GM19395 (cell line): ENCODE results near the gene CLCNKA.
"Not testable (repeated sequence)": the region's sequence is repeated elsewhere in the genome, so short reads cannot be mapped to it uniquely, and the experiment has no call there.

ENCODE experiments used
- ATAC-seq: cut with Tn5 transposase; IDR thresholded peaks from one replicate; pipeline ENCODE4 v1.9.1; 2021; ENCODE audit warnings: mild to moderate bottlenecking, moderate library complexity; ENCODE audit not compliant: unreplicated experiment

Gene CLCNKA

DNA sequence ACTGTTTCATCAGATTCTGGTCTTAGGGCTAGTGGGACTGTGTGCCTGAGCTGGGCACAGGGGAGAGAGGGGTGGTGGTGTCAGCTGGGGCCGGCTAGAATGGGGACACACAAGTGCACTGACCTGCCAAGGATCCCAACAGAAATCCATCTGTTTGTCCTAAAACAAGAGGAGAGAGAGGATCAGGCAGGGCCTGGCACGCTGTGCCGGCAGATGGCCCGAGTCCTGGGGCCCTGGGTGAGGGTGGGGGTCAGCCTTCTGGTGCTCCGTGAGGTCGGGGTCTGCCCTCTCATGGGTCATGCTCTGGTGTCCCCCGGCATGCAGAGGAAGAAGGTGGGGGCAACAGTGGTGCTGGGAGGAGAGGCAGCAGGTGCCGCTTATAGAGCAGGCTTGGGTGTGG lies 18.0 kb downstream of the CLCNKA start:
- not testable (repeated sequence) for ATAC-seq

DNA sequence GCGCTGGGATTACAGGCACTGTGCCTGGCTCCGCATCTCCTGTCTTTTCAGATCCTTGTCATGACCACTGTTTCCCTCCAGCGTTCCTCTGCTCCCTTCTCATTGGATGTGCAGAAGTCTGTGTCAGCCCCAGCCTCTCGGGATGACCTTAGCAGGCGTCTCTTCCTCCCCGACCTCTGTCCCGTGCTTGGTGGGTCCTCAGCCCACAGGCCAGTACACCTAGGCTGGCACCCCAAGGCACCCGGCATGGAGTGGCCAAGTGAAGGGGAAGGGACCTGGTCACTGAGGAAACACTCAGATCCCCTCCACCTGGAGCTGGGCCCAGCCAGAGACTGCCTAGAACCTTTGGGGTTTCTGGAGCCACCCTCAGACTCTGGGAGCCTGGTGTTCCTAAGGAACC lies 19.4 kb downstream of the CLCNKA start:
- no peak for ATAC-seq

DNA sequence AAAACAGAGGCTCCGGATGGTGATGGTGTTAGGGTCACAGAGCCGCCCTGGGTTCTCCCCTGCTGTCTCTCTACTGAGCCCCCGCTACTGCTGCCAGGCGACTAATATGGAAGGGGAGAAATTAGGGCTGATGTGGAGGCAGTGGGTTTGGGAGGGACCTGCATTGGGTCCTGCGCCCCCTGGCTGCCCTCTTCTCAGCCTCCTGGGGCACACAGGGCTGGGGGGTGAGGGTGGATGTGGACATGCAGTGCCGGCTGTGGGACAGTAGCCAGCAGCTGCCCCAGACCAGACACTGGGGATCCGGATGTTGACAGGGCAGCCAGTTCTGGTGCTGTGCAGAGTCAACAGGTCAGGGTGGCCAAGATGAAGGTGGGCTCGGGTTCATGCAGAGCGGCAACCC lies 20.3 kb downstream of the CLCNKA start:
- ATAC-seq: no peak

DNA sequence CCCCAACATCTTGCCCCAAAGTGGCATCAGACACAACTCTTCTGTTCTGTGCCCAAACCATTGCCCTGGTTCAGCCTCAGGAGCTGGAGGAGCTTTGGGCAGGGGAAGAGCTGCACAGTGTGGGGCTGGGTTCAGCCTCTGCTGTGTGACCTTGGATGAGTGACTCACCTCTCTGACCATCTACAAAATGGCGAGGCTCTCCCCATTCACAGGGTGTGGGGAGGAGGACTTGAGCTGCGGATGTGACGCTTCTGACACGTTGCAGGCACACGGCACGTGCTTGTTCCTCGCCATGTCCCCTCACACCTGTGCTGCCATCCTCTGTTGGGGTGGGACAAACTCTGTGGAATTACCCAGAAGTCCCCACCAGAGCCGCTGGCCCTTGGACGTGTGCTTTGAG lies 20.8 kb downstream of the CLCNKA start:
- ATAC-seq: not testable (repeated sequence)

DNA sequence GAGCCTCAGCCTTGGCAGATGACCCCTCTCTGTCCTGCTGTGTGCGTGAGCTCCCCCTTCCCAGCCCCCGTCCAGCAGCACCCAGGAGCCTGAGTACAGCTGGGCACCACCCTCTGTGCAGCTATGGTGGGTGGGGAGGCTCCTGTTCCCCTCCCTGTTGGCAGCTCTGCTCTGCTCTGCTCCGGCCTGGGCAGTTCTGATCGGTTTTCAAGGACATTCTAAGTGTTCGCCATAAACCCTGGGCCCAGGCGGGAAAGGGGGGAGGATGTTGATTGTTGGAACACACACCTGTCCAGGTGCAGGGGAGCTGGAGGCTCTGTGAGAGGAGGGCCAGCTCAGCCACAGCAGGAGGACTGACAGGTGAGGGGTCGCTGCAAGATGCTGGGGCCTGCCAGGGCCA lies 21.7 kb downstream of the CLCNKA start, which contains the start of gene CLCNKB:
Gene CLCNKB (plus strand): TSS at position 262 of the 400 bp plus-strand sequence. CDS start 711 bp downstream, outside the sequence.
- ATAC-seq: no peak

DNA sequence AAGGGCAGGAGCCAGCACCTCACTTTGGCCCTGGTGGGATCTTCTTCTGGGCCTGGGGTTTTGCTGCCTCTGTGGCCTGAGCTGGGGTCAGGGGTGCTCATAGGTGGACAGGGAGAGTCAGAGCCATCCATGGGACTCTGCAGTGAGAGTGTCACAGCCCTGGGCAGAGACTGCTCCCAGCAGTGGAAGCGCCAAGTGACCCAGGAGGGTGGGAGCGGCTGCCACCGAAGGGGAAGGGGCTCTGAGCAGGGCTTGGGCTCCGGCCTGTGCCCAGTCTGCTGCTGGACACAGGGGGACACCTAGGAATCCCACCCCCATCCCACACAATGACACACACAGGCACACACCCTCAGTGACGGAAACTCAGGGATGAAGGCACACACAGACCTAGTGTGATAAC lies 22.1 kb downstream of the CLCNKA start:
- ATAC-seq: no peak

DNA sequence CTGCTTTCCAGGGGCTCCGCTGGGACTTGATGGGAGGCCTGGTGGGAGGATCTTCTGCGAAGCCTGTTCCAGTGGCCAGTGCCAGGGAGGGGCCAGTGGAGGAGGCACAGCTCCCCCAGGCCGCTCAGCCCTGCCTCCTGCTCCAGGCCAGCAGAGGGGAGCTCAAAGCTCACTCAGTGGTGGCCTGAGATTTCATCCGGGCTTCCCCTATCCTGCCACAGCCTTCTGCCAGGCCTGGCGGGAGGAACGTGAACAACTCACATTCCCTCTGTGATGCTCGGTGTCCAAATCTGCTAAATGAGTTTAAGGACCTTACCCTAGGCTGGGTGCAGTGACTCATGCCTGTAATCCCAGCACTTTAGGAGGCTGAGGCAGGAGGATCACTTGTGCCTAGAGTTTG lies 25.0 kb downstream of the CLCNKA start:
- ATAC-seq: no peak

DNA sequence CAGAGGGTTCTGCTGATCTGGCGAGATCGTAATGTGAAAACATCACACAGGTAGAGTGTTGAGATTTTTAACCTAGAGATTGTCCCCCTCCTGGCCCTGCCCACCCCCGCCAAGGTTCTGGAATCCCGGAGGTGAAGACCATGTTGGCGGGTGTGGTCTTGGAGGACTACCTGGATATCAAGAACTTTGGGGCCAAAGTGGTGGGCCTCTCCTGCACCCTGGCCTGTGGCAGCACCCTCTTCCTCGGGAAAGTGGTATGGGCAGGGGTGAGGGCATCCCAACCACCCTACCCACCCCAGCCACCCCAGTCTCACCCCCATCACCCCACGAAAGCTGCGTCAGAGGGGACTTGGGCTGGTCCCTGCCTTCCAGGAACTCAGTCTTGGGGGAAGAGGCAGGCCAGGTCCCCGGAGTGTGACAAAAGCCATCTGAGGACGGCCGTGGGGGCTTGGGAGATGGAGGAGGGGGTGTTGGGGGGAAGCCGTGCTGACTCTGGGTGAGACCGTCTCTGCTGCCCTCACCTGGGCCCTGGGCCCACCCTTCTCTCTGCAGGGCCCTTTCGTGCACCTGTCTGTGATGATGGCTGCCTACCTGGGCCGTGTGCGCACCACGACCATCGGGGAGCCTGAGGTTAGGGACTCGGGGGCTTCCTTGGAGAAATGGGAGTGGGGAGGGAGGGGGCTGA lies 26.1 kb downstream of the CLCNKA start:
- no peak for ATAC-seq

DNA sequence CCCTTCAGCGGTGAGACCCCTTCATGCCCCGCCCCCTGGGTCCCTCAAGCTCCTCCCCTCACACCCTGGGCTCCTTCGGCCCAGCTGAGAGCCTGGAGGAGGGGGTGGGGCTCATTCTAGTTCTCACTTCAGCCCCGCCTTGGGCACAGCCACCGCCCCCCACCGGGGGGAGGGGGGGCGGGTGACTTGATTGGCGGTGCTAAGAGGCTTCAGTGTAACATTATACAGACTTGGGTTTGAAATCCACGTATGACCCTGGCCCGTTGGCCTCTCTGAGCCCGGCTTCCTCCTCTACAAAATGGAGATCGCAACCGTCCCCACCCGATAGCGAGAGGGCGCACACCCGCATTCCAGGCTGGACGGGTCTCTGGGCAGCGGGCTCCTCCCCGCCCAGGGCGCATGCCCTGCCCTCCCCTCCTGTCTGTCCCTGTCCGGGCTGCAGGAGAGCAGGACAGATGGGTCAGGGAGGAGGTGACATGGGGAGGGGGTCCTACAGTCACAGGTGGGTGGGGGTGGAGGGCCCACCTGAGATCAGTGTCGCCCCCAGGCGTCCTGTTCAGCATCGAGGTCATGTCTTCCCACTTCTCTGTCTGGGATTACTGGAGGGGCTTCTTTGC lies 26.8 kb downstream of the CLCNKA start:
- ATAC-seq: no peak

DNA sequence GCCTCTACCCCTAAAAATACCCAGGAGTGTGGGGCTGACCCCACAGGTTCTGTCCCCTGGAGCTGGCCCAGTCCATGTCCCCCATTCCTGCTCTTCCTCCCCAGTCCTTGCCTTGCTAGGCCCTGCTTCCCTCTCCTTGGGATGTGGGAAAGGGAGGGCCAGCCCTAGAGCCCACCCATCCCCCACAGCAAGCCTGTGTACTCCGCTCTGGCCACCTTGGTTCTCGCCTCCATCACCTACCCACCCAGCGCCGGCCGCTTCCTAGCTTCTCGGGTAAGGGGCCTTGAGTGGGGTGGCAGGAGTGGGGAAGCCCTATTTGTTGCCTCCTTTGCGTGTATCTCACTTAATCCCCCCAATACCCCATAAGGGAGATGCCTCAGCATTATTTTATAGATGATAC lies 28.5 kb downstream of the CLCNKA start:
- no peak for ATAC-seq

DNA sequence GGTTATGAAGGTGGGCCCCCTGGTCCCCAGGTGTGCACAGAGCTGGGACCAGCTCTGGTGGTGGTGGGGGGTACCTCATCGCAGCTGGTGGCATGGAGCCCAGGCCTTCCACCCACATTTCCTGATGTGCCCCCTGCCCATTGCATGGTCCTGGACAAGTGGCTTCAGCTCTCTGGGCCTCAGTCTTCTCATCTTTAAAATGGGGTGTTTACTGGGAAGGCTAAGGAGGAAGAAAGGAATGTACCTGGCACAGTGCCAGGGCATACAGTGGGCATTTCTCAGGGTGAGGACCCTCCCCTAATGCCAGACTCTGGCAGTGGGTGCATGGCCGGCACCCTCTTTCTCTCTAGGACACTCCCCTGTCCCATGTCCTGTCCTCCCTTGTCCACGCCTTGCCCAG lies 29.2 kb downstream of the CLCNKA start:
- ATAC-seq: no peak

DNA sequence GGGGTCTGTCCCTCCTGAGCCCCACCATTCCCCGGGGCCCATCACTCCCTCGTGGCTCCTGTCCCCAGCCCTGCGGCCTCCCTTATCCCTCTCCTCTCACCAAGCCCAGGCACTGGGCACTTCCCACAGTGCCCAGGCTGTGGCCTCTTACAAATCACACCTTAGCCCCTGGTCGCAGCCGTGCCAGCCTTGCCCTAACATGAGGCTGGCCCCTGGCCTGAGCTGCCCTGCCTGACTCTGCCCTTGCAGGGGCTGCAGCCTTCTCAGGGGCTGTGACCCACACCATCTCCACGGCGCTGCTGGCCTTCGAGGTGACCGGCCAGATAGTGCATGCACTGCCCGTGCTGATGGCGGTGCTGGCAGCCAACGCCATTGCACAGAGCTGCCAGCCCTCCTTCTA lies 30.1 kb downstream of the CLCNKA start:
- not testable (repeated sequence) for ATAC-seq

DNA sequence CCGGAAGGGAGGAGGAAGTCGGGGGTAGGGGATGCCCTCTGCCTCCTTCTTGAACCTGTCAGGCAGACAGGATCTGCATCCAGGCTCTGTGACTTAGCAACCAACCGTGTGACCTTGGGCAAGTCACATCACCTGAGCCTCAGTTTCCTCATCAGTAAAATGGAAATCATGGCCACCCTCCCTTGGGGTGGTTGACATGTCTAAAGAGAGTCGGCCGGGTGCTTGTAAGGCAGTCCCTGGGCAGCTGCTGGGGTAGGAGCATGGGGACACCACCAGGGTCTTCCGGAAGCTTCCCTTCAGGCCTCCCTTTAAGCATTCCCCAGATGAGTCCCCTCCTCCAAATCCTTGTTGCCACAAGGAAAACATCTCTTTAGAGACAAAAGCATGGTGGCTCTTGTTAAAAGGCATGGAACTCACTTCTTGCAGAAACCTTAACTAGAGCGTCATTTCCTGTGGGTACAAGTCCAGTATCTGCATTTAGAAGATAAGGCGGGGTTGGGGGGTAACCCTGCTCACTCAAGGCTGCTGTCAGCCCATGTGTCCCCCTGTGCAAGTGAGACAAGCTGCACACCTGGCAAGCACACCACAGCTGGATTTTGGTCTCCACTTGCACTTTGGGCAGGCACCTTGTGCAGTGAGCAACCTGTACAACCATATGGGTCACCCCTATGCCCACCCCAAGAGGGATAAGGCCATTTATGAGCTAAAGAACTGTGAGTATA lies 32.1 kb downstream of the CLCNKA start:
- no peak for ATAC-seq

DNA sequence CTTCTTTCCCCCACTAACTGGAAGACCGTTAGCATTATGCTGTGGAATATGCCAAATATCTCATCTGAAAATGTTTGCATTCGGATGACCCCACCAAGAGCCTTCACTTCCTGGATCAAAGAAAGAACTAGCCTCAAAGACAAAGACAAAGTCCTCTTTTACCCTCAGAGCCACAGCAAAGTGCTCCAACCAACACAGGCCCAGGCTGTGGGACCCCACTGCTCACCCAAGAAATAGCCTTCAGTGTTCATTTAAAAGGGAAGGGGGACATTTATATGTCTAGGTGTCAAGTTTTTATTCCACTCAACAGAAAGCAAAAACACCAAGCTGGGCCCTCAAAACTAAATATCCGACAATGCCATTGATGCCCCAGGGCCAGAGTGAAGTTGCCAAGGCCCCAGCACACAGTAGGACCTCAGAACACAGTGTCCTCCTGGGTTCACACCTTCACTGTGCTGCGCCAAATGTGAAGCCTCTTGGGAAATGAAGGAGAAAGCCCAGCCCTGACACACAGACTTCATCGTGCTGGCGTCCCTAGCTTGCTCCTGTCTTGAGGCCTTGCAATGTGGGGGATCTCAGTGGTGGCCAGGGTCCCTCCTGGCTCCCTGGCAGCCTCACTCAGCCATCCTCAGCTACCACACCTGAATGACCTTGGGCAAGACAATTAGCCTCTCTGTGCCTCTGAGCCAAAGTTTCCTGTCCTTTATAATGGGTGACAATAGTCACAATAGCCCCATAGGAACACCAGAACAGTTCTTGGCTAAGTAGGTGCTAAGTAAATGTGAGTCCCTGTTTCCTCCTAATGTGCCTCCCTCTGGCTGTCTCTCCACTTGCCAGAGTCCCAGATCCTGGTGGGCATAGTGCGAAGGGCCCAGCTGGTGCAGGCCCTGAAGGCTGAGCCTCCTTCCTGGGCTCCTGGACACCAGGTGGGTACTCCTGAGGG lies 33.0 kb downstream of the CLCNKA start:
- no peak for ATAC-seq

DNA sequence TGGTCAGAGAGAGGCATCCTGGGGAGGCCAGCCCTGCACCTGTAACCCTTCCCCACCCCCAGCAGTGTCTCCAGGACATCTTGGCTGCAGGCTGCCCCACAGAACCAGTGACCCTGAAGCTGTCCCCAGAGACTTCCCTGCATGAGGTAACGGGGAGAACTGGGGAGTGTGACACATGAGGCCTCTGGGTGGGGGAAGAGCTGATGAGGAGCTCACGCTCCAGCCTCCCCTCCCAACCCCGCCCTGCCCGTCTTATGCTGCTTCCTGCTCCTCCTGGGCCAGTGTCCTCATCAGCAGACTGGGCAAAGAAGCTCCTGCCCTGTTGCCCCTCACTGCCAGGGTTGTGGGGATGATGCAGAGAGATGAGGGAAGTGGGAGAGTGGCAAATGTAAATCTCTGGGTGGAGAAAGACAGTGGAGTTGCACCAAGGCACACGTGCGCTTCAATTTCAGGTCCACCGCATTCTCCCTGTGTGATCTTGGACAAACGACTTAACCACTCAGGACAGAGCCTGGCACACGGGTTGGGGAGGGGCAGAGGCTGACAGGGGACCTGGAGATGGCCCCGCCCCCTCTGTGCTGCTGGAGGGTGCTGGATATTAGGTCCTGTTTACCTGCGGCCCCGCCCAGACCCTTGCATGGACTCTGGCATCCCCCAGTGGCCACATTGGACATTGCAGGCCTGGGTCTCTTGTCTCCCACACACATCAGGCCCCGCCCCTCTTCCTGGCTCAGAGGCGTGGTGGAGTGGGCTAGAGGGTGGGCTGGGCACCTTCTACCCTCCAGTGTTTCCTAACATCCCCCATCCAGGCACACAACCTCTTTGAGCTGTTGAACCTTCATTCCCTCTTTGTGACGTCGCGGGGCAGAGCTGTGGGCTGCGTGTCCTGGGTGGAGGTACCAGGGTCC lies 34.0 kb downstream of the CLCNKA start:
- ATAC-seq: peak; percentile 84

DNA sequence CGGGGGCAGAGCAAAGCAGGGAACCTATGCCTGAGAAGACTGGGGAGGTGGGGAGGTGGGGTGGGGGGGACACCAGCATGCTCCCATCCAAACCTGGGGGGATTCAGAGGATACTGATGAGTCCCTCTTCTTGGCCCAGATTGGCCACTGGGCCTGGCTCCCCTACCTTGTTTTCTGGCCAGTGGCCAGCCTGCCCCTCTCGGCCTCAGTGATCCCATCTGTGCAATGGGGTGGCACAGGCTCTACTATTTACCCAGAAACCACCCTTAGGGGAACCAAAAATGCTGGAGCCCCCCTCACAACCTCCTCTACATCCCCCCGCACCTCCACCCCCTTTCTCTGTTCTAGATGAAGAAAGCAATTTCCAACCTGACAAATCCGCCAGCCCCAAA lies 34.7 kb downstream of the CLCNKA start:
- not testable (repeated sequence) for ATAC-seq

DNA sequence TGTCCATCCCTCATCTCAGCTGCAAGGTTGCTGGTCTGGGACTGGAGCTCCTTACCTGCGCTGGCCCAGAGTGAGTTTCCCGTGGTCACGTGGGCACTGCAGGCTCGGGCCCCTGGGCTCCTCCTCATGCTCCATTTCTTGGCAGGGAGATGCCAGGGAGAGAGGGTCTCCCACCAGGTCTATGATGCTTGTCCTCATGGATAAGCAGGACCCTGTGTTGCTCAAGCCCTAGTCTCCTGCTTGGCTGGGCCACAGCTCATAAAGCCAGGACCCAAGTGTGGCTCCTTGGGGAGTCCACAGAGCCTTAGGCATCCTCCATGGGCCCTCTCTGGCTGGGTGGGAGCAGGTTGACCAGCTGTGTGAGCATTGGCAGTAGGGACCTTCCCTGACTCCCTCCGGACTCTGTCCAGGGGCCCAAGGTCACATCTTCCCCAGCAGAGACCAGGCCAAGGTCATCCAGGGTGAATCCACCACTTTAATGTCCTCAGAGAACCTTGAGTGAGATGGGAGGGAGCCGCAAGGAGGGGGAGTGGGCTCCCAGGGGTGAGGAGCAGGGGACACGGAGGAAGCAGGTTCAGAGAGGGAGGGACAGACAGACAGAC lies 35.6 kb downstream of the CLCNKA start:
- not testable (repeated sequence) for ATAC-seq

DNA sequence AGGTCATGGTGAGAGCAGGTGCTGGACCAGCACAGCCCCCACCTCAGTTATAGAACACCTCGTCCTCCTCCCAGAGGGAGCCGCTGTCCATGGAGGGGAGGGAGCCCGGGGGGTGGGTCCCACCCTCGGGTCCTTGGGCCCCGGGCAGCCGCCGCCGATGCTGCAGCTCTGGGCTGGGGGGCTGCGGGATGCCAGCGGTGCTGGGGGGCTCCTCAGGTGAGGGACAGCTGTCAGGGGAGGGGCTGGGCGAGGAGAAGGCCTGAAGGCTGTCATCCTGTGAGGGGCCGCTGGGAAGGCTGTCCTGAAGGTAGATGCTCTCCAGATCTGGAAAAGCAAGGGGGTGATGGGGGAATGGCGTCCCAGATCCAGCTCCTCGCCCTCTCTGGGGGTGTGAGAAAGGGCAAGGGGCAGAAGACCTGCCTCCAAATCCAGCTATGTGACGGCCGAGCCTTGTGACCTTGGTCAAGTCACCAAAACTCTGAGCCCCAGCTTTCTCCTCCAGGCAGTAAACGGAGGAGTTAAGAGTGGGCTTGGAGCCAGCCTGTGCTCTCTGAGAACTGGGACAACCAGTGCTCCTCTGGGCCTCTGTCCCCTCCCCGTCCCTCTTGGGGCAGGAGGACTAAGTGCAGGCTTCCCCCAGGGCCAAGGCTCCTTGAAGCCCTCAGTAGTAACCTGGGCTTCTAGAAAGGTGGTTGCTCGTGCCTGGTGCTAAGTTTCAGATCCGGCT lies 36.7 kb downstream of the CLCNKA start:
- ATAC-seq: not testable (repeated sequence)

DNA sequence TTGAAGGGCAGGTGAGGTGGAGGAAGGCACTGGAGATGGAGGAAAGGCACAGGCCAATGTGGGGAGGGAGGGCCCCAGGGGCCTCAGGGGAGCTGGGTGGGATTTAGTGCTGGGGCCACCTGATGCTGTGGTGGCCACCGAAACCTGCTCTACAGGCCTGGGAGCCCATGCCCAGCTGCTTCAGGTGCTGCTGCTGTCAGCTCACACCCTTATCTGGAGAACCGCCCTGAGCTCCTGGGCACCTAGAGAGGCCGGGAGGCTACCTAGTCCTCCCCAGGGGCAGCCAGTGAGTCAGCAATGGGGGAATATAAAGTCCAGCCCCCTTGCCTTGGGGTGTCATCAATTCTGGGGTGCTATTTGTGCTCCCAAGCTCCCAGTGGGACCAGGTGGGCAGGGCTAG lies 39.4 kb downstream of the CLCNKA start:
- no peak for ATAC-seq
